A549 (cell line): Measurements from ENCODE around the gene SUB1.

Source experiments
- CBX8 ChIP-seq: fragments of 200-600 bp; sonication (generic); IDR thresholded peaks from 2 replicates; pipeline ENCODE4 v1.6.1; 2016
- EP300 ChIP-seq, 2 experiments: fragments of >200 bp; sonication (Bioruptor Twin); formaldehyde crosslinking; IDR thresholded peaks; 2 replicates in 1 of 2; 3 replicates in 1 of 2; pipeline ENCODE4 v1.6.1; 2016 to 2017
- HEYL ChIP-seq: fragments of 250-450 bp; sonication (Bioruptor Pico); IDR thresholded peaks from 2 replicates; pipeline ENCODE4 v1.8.0; 2021; ENCODE audit warnings: mild to moderate bottlenecking, moderate library complexity
- MAZ ChIP-seq: fragments of 150-350 bp; IDR thresholded peaks from 2 replicates; pipeline ENCODE4 v1.6.1; 2014; ENCODE audit warnings: antibody characterized with exemption, low read depth, low read length, borderline replicate concordance
- TF ChIP-seq, protein P1 (sequence below): fragments of 200-600 bp; sonication (generic); IDR thresholded peaks from 2 replicates; pipeline ENCODE4 v1.6.1; 2016; ENCODE audit warnings: antibody characterized with exemption, mild to moderate bottlenecking, moderate library complexity
- TF ChIP-seq, protein P2 (sequence below): fragments of >200 bp; sonication (Bioruptor Twin); formaldehyde crosslinking; IDR thresholded peaks from 3 replicates; pipeline ENCODE4 v1.5.1; 2016

DNA sequence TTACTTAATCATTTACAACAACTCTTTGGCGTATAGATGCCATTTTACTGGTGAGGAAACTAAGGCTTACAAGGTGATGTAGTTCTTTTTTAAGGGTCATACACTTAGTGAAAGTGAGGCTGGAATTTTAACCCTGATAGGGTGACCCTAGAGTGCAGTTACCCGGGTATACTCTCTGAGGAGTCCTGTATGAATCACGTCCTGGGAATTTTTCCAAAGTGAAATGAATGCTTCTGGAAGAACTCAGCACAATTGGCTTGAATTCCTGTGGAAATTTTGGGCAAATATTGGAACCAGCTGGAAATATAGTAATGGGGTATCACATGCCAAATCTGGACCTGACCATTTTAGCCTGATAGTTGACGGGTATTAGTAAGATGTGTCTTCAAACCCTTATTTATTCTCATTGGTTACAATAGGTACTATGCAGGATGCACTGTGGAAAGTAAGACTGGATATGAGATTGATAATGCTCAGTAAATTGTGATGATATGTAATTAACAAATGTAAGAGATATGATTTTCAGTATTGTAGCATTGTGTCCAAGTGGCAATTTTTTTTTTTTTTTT, 14.8 kb downstream of the SUB1 start:
- TF ChIP-seq, protein P1, sequence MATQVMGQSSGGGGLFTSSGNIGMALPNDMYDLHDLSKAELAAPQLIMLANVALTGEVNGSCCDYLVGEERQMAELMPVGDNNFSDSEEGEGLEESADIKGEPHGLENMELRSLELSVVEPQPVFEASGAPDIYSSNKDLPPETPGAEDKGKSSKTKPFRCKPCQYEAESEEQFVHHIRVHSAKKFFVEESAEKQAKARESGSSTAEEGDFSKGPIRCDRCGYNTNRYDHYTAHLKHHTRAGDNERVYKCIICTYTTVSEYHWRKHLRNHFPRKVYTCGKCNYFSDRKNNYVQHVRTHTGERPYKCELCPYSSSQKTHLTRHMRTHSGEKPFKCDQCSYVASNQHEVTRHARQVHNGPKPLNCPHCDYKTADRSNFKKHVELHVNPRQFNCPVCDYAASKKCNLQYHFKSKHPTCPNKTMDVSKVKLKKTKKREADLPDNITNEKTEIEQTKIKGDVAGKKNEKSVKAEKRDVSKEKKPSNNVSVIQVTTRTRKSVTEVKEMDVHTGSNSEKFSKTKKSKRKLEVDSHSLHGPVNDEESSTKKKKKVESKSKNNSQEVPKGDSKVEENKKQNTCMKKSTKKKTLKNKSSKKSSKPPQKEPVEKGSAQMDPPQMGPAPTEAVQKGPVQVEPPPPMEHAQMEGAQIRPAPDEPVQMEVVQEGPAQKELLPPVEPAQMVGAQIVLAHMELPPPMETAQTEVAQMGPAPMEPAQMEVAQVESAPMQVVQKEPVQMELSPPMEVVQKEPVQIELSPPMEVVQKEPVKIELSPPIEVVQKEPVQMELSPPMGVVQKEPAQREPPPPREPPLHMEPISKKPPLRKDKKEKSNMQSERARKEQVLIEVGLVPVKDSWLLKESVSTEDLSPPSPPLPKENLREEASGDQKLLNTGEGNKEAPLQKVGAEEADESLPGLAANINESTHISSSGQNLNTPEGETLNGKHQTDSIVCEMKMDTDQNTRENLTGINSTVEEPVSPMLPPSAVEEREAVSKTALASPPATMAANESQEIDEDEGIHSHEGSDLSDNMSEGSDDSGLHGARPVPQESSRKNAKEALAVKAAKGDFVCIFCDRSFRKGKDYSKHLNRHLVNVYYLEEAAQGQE: no peak
- no peak for TF ChIP-seq HEYL (CRISPR knock-in tag)
- no peak for TF ChIP-seq EP300 (IDR thresholded peaks at IDR 0.05)
- TF ChIP-seq, protein P2, sequence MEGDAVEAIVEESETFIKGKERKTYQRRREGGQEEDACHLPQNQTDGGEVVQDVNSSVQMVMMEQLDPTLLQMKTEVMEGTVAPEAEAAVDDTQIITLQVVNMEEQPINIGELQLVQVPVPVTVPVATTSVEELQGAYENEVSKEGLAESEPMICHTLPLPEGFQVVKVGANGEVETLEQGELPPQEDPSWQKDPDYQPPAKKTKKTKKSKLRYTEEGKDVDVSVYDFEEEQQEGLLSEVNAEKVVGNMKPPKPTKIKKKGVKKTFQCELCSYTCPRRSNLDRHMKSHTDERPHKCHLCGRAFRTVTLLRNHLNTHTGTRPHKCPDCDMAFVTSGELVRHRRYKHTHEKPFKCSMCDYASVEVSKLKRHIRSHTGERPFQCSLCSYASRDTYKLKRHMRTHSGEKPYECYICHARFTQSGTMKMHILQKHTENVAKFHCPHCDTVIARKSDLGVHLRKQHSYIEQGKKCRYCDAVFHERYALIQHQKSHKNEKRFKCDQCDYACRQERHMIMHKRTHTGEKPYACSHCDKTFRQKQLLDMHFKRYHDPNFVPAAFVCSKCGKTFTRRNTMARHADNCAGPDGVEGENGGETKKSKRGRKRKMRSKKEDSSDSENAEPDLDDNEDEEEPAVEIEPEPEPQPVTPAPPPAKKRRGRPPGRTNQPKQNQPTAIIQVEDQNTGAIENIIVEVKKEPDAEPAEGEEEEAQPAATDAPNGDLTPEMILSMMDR: no peak
- TF ChIP-seq MAZ: no peak
- no peak for TF ChIP-seq CBX8
